ENCODE data around the gene ENPP6. TPM values are rescaled to one million over a fixed set of nuclear protein-coding genes. Genes with fewer than 3 reads are reported as not detected.

ENPP6 gene
- polyA plus RNA-seq, 1 donor from 2014 or later: not detected

- TF ChIP-seq EP300 (conservative IDR thresholded peaks at IDR 0.05; ENCODE audit: poor library complexity, severe bottlenecking) (no peak), POLR2AphosphoS5 (IDR thresholded peaks at IDR 0.05) (no peak)
These were observed 43.6 kb upstream of the ENPP6 start (continued) for GRCh38 chr4:184261246-184261645.

GRCh38 chr4:184259866-184260265 is 42.2 kb upstream of the ENPP6 start:
- H3K27me3 ChIP-seq (ENCODE audit: insufficient read depth, low read depth, low read length): no peaks in the 10 kb centered on the region
- no peak overlapping the region for H3K4me2 ChIP-seq (ENCODE audit: low read length)
- no peaks in the 10 kb centered on the region for H3F3A ChIP-seq (ENCODE audit: insufficient read depth, low read length, poor library complexity, severe bottlenecking)
- H3K36me3 ChIP-seq (ENCODE audit: insufficient read depth, low read length): no peaks in the 10 kb centered on the region
- no peak for TF ChIP-seq REST (IDR thresholded peaks at IDR 0.05; ENCODE audit: borderline replicate concordance)
- no peak for TF ChIP-seq POLR2AphosphoS5 (IDR thresholded peaks at IDR 0.05)
- no peak for TF ChIP-seq CTCF (IDR thresholded peaks at IDR 0.05; ENCODE audit: poor library complexity, severe bottlenecking)
- TF ChIP-seq SMC3 (conservative IDR thresholded peaks at IDR 0.05; ENCODE audit: poor library complexity): no peak
- no peak for TF ChIP-seq EP300 (conservative IDR thresholded peaks at IDR 0.05; ENCODE audit: poor library complexity, severe bottlenecking)
- TF ChIP-seq MXI1 (conservative IDR thresholded peaks at IDR 0.05; ENCODE audit: poor library complexity, severe bottlenecking): no peak
- TF ChIP-seq RAD21 (conservative IDR thresholded peaks at IDR 0.05): no peak
- no peak for TF ChIP-seq EZH2 (IDR thresholded peaks at IDR 0.05; ENCODE audit: borderline replicate concordance, insufficient read depth, low read length, poor library complexity, severe bottlenecking)
- TF ChIP-seq TAF1 (IDR thresholded peaks at IDR 0.05; ENCODE audit: low read depth): no peak
- H3K9ac ChIP-seq (ENCODE audit: low read length): no peak overlapping the region
- H3K27ac ChIP-seq (ENCODE audit: low read length): no peak overlapping the region
- no peak overlapping the region for H3K4me3 ChIP-seq (ENCODE audit: low read length)
- no peak overlapping the region for H2AFZ ChIP-seq (ENCODE audit: low read depth, low read length)
- no peaks in the 10 kb centered on the region for H4K20me1 ChIP-seq (ENCODE audit: insufficient read depth)
- H3K79me2 ChIP-seq (replicated peaks; ENCODE audit: insufficient read depth, low read length): no peaks in the 10 kb centered on the region
- no peaks in the 10 kb centered on the region for H3K9me3 ChIP-seq (ENCODE audit: low read length)
- no peaks in the 10 kb centered on the region for H3K9me2 ChIP-seq (ENCODE audit: insufficient read depth, low read length)

GRCh38 chr4:184259081-184259480 is 41.4 kb upstream of the ENPP6 start:
- H3K79me2 ChIP-seq (replicated peaks; ENCODE audit: insufficient read depth, low read length): no peaks in the 10 kb centered on the region
- no peak for TF ChIP-seq POLR2AphosphoS5 (IDR thresholded peaks at IDR 0.05)
- no peak for TF ChIP-seq CTCF (IDR thresholded peaks at IDR 0.05; ENCODE audit: poor library complexity, severe bottlenecking)
- TF ChIP-seq EP300 (conservative IDR thresholded peaks at IDR 0.05; ENCODE audit: poor library complexity, severe bottlenecking): no peak
- TF ChIP-seq EZH2 (IDR thresholded peaks at IDR 0.05; ENCODE audit: borderline replicate concordance, insufficient read depth, low read length, poor library complexity, severe bottlenecking): no peak
- TF ChIP-seq REST (IDR thresholded peaks at IDR 0.05; ENCODE audit: borderline replicate concordance): no peak
- TF ChIP-seq RAD21 (conservative IDR thresholded peaks at IDR 0.05): no peak
- TF ChIP-seq SMC3 (conservative IDR thresholded peaks at IDR 0.05; ENCODE audit: poor library complexity): no peak

More at GRCh38 chr4:184259081-184259480, 41.4 kb upstream of the ENPP6 start:
- H3K27me3 ChIP-seq (ENCODE audit: insufficient read depth, low read depth, low read length): no peaks in the 10 kb centered on the region
- H3K4me3 ChIP-seq (ENCODE audit: low read length): no peak overlapping the region
- no peak overlapping the region for H2AFZ ChIP-seq (ENCODE audit: low read depth, low read length)
- H3K9ac ChIP-seq (ENCODE audit: low read length): no peak overlapping the region
- no peaks in the 10 kb centered on the region for H3K36me3 ChIP-seq (ENCODE audit: insufficient read depth, low read length)
- no peak overlapping the region for H3K27ac ChIP-seq (ENCODE audit: low read length)
- H3K9me2 ChIP-seq (ENCODE audit: insufficient read depth, low read length): no peaks in the 10 kb centered on the region
- H4K20me1 ChIP-seq (ENCODE audit: insufficient read depth): no peaks in the 10 kb centered on the region
- no peaks in the 10 kb centered on the region for H3F3A ChIP-seq (ENCODE audit: insufficient read depth, low read length, poor library complexity, severe bottlenecking)
- no peak overlapping the region for H3K4me2 ChIP-seq (ENCODE audit: low read length)
- H3K9me3 ChIP-seq (ENCODE audit: low read length): no peaks in the 10 kb centered on the region

All from neural cell (in vitro differentiated cells).